Endothelial cell (in vitro differentiated cells): ENCODE results near the gene ADAMTS2. TPM values are rescaled to one million over a fixed set of nuclear protein-coding genes. Genes with fewer than 3 reads are reported as not detected.

Source experiments
- DNase-seq: peaks from one replicate; pipeline ENCODE4 v3.0.0; 2021; ENCODE audit warnings: low spot score
- H3K27ac Mint-ChIP-seq: one replicate; pipeline ENCODE4 v1.8.0; 2021; ENCODE audit warnings: mixed read lengths, inconsistent platforms; ENCODE audit not compliant: unreplicated experiment
- H3K27me3 Mint-ChIP-seq: one replicate; pipeline ENCODE4 v1.8.0; 2021; ENCODE audit warnings: mild to moderate bottlenecking, moderate library complexity, mixed read lengths, inconsistent platforms; ENCODE audit not compliant: unreplicated experiment
- H3K36me3 Mint-ChIP-seq: one replicate; pipeline ENCODE4 v1.8.0; 2021; ENCODE audit warnings: mild to moderate bottlenecking, low read depth, mixed read lengths, inconsistent platforms; ENCODE audit not compliant: unreplicated experiment
- H3K4me1 Mint-ChIP-seq: one replicate; pipeline ENCODE4 v1.8.0; 2021; ENCODE audit warnings: mild to moderate bottlenecking, mixed read lengths, inconsistent platforms; ENCODE audit not compliant: unreplicated experiment
- H3K4me3 Mint-ChIP-seq: one replicate; pipeline ENCODE4 v1.8.0; 2021; ENCODE audit warnings: mild to moderate bottlenecking, mixed read lengths, inconsistent platforms; ENCODE audit not compliant: unreplicated experiment
- H3K9me3 Mint-ChIP-seq: one replicate; pipeline ENCODE4 v1.8.0; 2021; ENCODE audit warnings: mixed read lengths, inconsistent platforms; ENCODE audit not compliant: unreplicated experiment
- total RNA-seq: library from RNA; stranded (reverse); fragmentation: NEBNext Ultra II Directional; extraction: Animal tissue kit (Norgen Biotek cat#: 25700); gene quantifications from one replicate; pipeline ENCODE4 v1.2.1, GENCODE V29; 2021; ENCODE audit not compliant: unreplicated experiment
- TF ChIP-seq, protein P1 (sequence below): fragments of 200-600 bp; sonication (generic); IDR thresholded peaks from one replicate; pipeline ENCODE4 v1.5.0; 2021; ENCODE audit warnings: antibody characterized with exemption; ENCODE audit not compliant: unreplicated experiment

The ADAMTS2 gene
- total RNA-seq, 1 donor from 2014 or later = 1.5 TPM

GRCh38 chr5:179274321-179275315 lies 70.6 kb downstream of the ADAMTS2 start:
- Mint-ChIP-seq H3K4me1 (peaks cover 19% of the 10 kb centered on the region), H3K27ac (no peak overlapping the region), H3K36me3 (no peaks in the 10 kb centered on the region), H3K9me3 (no peaks in the 10 kb centered on the region), H3K4me3 (no peak overlapping the region), H3K27me3 (peaks cover 4% of the 10 kb centered on the region)
- DNase-seq = no peak
- TF ChIP-seq, protein P1, sequence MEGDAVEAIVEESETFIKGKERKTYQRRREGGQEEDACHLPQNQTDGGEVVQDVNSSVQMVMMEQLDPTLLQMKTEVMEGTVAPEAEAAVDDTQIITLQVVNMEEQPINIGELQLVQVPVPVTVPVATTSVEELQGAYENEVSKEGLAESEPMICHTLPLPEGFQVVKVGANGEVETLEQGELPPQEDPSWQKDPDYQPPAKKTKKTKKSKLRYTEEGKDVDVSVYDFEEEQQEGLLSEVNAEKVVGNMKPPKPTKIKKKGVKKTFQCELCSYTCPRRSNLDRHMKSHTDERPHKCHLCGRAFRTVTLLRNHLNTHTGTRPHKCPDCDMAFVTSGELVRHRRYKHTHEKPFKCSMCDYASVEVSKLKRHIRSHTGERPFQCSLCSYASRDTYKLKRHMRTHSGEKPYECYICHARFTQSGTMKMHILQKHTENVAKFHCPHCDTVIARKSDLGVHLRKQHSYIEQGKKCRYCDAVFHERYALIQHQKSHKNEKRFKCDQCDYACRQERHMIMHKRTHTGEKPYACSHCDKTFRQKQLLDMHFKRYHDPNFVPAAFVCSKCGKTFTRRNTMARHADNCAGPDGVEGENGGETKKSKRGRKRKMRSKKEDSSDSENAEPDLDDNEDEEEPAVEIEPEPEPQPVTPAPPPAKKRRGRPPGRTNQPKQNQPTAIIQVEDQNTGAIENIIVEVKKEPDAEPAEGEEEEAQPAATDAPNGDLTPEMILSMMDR = peak; percentile 23

DNA sequence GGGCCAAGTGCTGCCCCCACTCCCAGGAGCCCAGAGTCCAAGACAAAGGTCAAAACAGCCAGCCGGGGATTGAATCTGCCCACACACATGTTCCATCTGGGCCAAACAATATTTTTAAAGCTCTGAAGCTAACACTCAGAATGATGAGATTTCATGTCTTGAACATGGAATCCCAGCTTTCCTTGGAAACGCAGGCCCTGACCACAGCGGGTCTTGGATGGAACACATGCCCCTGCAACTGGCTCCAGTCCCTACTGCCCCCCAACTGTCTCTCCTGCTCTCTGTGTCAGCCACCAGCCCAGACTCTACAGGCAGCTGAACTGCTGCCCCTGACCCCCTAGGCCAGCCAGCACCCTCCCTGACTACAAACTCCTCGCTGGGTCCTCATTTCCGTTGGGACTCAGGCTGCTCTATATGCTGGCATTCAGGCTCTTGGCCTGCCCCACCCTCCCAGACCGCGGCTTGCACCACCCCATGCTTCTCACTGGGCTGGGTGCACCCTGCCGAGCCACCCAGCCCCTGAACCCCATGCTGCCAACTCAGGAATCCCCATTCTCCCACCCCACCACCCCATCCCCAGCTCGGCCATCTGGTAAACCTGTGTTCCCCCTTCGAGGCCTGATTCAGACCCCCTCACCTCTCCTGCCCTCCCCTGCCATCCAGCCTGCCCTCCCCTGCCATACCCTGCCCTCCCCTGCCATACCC lies 71.7 kb downstream of the ADAMTS2 start:
- peaks cover 4% of the 10 kb centered on the region for H3K27me3 Mint-ChIP-seq
- TF ChIP-seq, protein P1 = no peak
- no peak overlapping the region for H3K27ac Mint-ChIP-seq
- H3K36me3 Mint-ChIP-seq = peaks cover 4% of the 10 kb centered on the region
- no peaks in the 10 kb centered on the region for H3K9me3 Mint-ChIP-seq
- no peak overlapping the region for H3K4me3 Mint-ChIP-seq
- peaks cover 15% of the 10 kb centered on the region for H3K4me1 Mint-ChIP-seq
- no peak for DNase-seq

GRCh38 chr5:179273073-179273435 lies 72.2 kb downstream of the ADAMTS2 start:
- Mint-ChIP-seq H3K4me1 (peaks cover 10% of the 10 kb centered on the region), H3K9me3 (no peaks in the 10 kb centered on the region), H3K4me3 (no peak overlapping the region), H3K27ac (no peak overlapping the region), H3K36me3 (peaks cover 4% of the 10 kb centered on the region), H3K27me3 (peaks cover 4% of the 10 kb centered on the region)
- TF ChIP-seq, protein P1 = no peak
- DNase-seq = no peak

- Mint-ChIP-seq H3K36me3 (peaks cover 4% of the 10 kb centered on the region), H3K27ac (no peak overlapping the region), H3K4me3 (no peak overlapping the region), H3K27me3 (peaks cover 4% of the 10 kb centered on the region), H3K4me1 (peaks cover 9% of the 10 kb centered on the region), H3K9me3 (no peaks in the 10 kb centered on the region)
- TF ChIP-seq, protein P1 = no peak
- no peak for DNase-seq
These were observed 72.8 kb downstream of the ADAMTS2 start for GRCh38 chr5:179272326-179273072.
